ENCODE results near the gene GLB1L2.
"Not testable (repeated sequence)": the region's sequence is repeated elsewhere in the genome, so short reads cannot be mapped to it uniquely, and the experiment has no call there.

- not testable (repeated sequence) for TF ChIP-seq CTCF (conservative IDR thresholded peaks at IDR 0.05 in 1 of 2, IDR thresholded peaks at IDR 0.05 in 1 of 2; ENCODE audit: low read depth in 1 of 2, low read length in 2 of 2); EZH2 (IDR thresholded peaks at IDR 0.05; ENCODE audit: low read length, missing control alignments)
These were observed 10.4 kb upstream of the GLB1L2 start for GRCh38 chr11:134321373-134321772.
